ENCODE measurements around the gene BACE1-AS.

Gene BACE1-AS

DNA sequence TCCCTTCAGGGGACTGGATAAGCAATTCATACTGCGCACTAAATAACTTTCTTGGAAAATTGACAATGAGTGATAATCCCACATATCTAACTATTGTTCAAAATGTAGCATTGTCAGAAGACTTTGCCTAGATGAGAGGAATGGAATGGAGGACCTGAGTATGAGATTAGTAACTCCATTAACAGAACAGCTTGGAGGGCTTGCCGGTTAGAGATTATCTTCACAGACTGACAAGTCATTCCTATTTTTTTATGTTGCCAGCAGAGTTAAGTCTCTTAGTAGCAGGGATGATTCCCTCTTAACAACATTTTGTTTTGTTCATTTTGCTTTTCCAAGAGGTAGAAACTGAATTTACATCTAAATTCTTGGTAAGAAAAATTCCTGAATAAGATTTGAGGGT is 7.1 kb upstream of the BACE1-AS start:
- H3K36me3 Mint-ChIP-seq (ENCODE audit: low read depth), result peaks cover 77% of the 10 kb centered on the region
- no peak overlapping the region for H3K27ac Mint-ChIP-seq
- no peaks in the 10 kb centered on the region for H3K27me3 Mint-ChIP-seq (ENCODE audit: low read depth, poor library complexity)
- H3K4me3 Mint-ChIP-seq, result no peak overlapping the region
- H3K9me3 Mint-ChIP-seq, result no peaks in the 10 kb centered on the region
- no peak for DNase-seq
- TF ChIP-seq, protein P1, sequence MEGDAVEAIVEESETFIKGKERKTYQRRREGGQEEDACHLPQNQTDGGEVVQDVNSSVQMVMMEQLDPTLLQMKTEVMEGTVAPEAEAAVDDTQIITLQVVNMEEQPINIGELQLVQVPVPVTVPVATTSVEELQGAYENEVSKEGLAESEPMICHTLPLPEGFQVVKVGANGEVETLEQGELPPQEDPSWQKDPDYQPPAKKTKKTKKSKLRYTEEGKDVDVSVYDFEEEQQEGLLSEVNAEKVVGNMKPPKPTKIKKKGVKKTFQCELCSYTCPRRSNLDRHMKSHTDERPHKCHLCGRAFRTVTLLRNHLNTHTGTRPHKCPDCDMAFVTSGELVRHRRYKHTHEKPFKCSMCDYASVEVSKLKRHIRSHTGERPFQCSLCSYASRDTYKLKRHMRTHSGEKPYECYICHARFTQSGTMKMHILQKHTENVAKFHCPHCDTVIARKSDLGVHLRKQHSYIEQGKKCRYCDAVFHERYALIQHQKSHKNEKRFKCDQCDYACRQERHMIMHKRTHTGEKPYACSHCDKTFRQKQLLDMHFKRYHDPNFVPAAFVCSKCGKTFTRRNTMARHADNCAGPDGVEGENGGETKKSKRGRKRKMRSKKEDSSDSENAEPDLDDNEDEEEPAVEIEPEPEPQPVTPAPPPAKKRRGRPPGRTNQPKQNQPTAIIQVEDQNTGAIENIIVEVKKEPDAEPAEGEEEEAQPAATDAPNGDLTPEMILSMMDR (IDR thresholded peaks at IDR 0.05), result no peak
- H3K4me1 Mint-ChIP-seq, result no peaks in the 10 kb centered on the region

DNA sequence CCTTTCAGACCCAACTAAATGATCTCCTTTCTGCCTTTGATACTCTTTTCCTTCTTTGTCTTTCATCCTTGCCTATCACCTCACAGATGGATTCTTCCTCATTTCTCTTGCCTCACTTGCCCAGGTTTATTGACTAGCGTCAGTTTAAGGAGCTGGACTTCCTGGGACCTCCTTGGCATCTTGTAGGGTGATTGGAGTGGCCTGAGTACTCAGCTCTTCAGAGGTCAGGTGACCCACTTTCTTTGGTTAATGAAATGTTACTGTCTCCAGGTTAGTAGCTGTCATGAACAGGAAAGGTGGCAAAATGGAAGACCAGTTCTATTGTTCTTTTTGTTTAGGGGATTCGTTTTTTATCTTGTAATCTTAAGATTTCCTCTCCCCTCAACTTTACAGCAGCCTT is 4.6 kb upstream of the BACE1-AS start:
- TF ChIP-seq, protein P1 (IDR thresholded peaks at IDR 0.05), result no peak
- Mint-ChIP-seq H3K27me3 (ENCODE audit: low read depth, poor library complexity) (no peaks in the 10 kb centered on the region), H3K4me1 (no peaks in the 10 kb centered on the region), H3K4me3 (no peak overlapping the region), H3K27ac (peak overlapping the region; percentile 0), H3K9me3 (no peaks in the 10 kb centered on the region), H3K36me3 (ENCODE audit: low read depth) (peaks cover 81% of the 10 kb centered on the region)
- DNase-seq, result no peak

DNA sequence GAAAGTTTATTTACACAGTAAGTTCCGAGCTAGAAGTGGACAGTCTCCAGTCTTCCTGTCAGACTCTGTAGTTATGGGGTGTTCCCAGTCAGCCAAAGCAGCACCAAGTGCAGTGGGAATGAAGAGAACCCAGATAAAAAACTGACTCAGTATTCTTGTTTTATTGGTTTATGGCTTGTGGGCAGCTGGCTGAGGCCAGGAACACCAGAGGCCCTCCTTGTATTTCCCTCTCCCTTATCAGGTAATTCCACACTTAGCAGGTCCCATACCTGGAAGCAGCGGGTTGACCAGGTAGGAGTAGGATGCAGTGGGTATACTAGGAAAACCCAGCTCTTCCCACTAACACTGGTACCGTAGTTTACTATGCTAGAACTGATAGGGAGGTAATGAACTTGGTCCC is 3.5 kb upstream of the BACE1-AS start:
- DNase-seq, result no peak
- Mint-ChIP-seq H3K4me3 (no peak overlapping the region), H3K27ac (no peak overlapping the region), H3K36me3 (ENCODE audit: low read depth) (peaks cover 81% of the 10 kb centered on the region), H3K27me3 (ENCODE audit: low read depth, poor library complexity) (no peaks in the 10 kb centered on the region), H3K4me1 (no peaks in the 10 kb centered on the region), H3K9me3 (no peaks in the 10 kb centered on the region)
- TF ChIP-seq, protein P1 (IDR thresholded peaks at IDR 0.05), result no peak

DNA sequence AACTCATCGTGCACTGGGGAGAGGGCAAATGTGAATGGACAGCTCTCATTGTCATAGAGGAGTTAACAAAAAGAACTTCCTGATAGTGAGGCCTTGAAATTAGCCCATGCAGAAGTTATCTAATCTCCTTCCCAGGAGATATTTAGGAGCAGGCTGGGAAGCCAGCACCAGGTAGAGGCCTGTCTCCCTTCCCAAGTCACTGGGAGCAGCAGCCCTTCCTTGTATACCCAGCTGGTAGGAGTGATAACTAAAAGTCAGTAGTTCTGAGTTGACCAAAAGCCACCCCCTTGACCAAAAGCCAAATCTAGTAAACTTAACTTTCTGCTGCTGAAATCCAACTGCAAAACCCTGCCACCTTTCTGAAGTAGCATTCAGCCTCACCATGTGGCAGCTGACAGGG is 1.4 kb upstream of the BACE1-AS start:
- Mint-ChIP-seq H3K36me3 (ENCODE audit: low read depth) (peaks cover 82% of the 10 kb centered on the region), H3K27me3 (ENCODE audit: low read depth, poor library complexity) (no peaks in the 10 kb centered on the region)
- no peak for DNase-seq

DNA sequence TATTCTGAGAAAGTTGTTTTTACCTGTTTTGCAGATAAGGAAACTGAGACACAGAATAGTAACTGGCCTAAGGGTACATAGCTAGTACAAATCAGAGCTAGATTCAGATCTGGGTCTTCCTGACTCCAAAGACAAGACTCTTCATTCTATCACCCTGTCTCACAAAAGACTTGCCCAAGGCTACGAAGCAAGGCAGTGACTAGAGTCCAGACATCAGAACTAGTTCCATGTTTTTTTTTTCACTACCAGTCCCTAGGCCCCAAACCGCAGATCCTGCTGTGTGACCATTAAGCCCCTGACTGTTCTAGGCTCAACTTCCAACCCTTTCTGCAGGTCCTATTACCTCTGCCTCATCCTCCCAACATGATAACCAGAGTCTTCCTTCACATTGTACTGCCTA is 1.5 kb downstream of the BACE1-AS start:
- Mint-ChIP-seq H3K9me3 (no peaks in the 10 kb centered on the region), H3K4me1 (peaks cover 9% of the 10 kb centered on the region), H3K27me3 (ENCODE audit: low read depth, poor library complexity) (no peaks in the 10 kb centered on the region), H3K27ac (peak overlapping the region; percentile 77), H3K4me3 (no peak overlapping the region), H3K36me3 (ENCODE audit: low read depth) (peaks cover 67% of the 10 kb centered on the region)
- TF ChIP-seq, protein P1 (IDR thresholded peaks at IDR 0.05), result no peak
- DNase-seq, result no peak

More for the DNA sequence above, 1.4 kb upstream of the BACE1-AS start:
- H3K4me3 Mint-ChIP-seq, result no peak overlapping the region
- peak overlapping the region; percentile 56 for H3K27ac Mint-ChIP-seq
- H3K4me1 Mint-ChIP-seq, result no peaks in the 10 kb centered on the region
- TF ChIP-seq, protein P1 (IDR thresholded peaks at IDR 0.05), result no peak
- no peaks in the 10 kb centered on the region for H3K9me3 Mint-ChIP-seq

DNA sequence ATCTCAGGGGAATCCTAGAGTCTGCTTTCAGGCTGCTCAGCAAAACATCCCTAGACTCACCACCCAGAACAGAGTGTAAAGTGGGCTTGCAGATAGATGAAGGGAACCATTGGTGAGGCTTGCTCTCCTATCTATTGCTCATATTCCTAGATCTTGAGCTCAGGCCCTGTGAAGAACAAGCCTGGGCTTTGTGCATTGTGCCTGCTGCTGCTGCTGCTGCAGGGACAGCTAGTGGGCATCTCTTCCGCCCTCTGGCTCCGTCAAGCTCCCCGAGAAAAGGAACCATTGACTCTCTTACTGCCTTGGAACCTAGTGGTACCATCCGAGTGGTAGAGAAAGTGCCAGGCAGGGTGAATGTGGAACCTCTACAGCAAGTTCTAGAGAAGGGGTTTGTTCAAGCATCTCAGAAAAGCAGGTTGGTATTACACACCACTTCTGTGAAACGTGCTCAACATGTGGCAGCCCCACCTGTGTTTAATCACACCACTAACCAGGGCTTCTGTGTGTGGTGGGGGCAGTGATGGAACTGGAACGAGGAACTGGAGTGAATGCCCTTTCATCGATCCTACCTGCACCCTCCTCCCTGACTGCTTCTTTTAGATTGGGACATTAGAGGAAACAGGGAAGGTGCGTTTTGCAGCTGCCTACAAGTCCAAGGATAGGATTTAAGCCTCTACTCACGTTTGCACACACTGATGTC is 4.4 kb downstream of the BACE1-AS start:
- Mint-ChIP-seq H3K36me3 (ENCODE audit: low read depth) (peaks cover 47% of the 10 kb centered on the region), H3K9me3 (no peaks in the 10 kb centered on the region), H3K27me3 (ENCODE audit: low read depth, poor library complexity) (no peaks in the 10 kb centered on the region), H3K4me1 (peaks cover 34% of the 10 kb centered on the region), H3K4me3 (no peak overlapping the region), H3K27ac (peak overlapping the region; percentile 90)
- DNase-seq, result no peak
- TF ChIP-seq, protein P1 (IDR thresholded peaks at IDR 0.05), result no peak
